HL-60 (cell line): ENCODE data around the gene TTC4.

ENCODE experiments used
- CTCF ChIP-seq: IDR thresholded peaks from one replicate; pipeline ENCODE4 v1.5.1; 2011; ENCODE audit warnings: low read length, control low read depth, inconsistent platforms; ENCODE audit not compliant: insufficient read depth
- GABPA ChIP-seq: IDR thresholded peaks from 2 replicates; pipeline ENCODE4 v1.6.1; 2012; ENCODE audit warnings: low read depth
- POLR2AphosphoS5 ChIP-seq: IDR thresholded peaks from 2 replicates; pipeline ENCODE4 v1.6.1; 2012; ENCODE audit warnings: low read depth
- REST ChIP-seq: IDR thresholded peaks from 2 replicates; pipeline ENCODE4 v1.6.1; 2012; ENCODE audit warnings: low read depth; ENCODE audit not compliant: insufficient replicate concordance
- SPI1 ChIP-seq: IDR thresholded peaks from 2 replicates; pipeline ENCODE4 v1.6.1; 2012; ENCODE audit warnings: low read depth, mild to moderate bottlenecking, borderline replicate concordance

GRCh38 chr1:54696262-54696661 lies 19.4 kb upstream of the TTC4 start:
- TF ChIP-seq CTCF (no peak), POLR2AphosphoS5 (no peak), REST (no peak), SPI1 (no peak), GABPA (no peak)
